Measurements from ENCODE around the gene ZNF207.
"Not testable (repeated sequence)": the region's sequence is repeated elsewhere in the genome, so short reads cannot be mapped to it uniquely, and the experiment has no call there.

Gene ZNF207

GRCh38 chr17:32350666-32351418 lies 885 bp downstream of the ZNF207 start:
- H4K20me1 ChIP-seq, result peaks cover 56% of the 10 kb centered on the region
- H3K27ac ChIP-seq, result peak overlapping the region; percentile 99

GRCh38 chr17:32352734-32353133 lies 2.8 kb downstream of the ZNF207 start:
- H3K27me3 ChIP-seq, H3K27ac ChIP-seq, H3K9me3 ChIP-seq: not testable (repeated sequence)
- peaks cover 55% of the 10 kb centered on the region for H3K4me1 ChIP-seq
- H3K9ac ChIP-seq, result peak overlapping the region; percentile 100; the same call in 1 of the 2 replicates
- peak overlapping the region; percentile 89 for H3K4me2 ChIP-seq
- H4K20me1 ChIP-seq, result peaks cover 75% of the 10 kb centered on the region
- H3K4me3 ChIP-seq, result peak overlapping the region; percentile 99; the same call in 1 of the 2 replicates
- H3K36me3 ChIP-seq, result peaks cover 60% of the 10 kb centered on the region

More at GRCh38 chr17:32350666-32351418, 885 bp downstream of the ZNF207 start:
- Histone ChIP-seq H3K4me1 (peaks cover 55% of the 10 kb centered on the region), H3K9me3 (no peaks in the 10 kb centered on the region), H3K9ac (peak overlapping the region; percentile 100), H3K4me2 (peak overlapping the region; percentile 89), H3K27me3 (no peaks in the 10 kb centered on the region), H3K4me3 (peak overlapping the region; percentile 99), H3K36me3 (peaks cover 41% of the 10 kb centered on the region)
- no peak for TF ChIP-seq Cebpa-rat (IDR thresholded peaks at IDR 0.05)

DNA sequence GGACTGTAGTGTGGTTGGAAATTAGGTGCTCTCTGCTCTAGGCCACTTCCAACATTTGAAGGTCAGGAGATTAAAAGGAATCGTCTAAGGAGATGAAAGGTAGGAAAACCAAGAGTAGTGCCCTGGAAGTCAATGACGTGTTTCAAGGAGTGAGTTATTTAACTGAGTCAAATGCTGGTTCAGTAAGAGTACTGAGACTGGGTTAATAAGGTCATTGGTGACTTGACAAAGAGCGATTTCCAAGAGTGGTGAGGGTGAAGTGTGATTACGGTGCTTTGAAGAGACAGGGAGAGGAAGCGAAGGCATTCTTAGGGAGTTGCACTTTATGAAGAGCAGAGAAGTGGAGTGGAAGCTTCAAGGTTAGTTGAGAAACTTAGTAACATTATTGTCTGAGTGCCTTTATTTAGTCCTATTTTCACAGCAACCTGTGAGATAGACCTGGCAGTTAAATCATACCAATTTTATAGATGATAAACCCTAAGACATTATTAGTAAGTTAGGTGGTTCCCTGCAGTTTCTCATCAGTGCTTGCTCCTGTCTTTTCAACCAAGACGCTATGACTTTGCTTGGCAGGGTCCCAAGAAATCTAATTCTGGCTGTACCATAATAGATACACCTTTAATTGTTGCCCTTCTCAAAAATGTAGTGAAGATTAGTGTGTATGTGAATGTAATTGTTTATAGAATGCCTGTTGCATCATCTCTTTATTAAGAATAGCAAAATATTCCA lies 5.9 kb downstream of the ZNF207 start:
- no peak overlapping the region for H3K27ac ChIP-seq

DNA sequence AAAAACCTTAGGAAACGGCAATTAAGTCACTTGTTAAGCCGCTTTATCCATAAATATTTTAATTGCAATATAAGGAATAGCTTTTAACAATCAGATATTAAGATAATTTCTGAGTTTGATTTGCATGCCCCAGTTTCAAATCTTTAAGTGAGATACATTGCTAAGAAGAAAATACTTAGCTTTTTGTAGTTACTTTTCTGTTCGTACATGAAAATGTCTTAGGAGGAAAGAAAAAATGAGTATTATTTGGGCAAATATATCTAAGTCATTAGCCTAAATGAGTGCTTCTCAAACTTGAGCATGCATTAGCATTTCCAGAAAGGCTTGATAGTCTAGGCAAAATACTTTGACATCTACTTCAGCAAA lies 6.4 kb downstream of the ZNF207 start:
- no peak overlapping the region for H3K27ac ChIP-seq
- H3K4me1 ChIP-seq, result peaks cover 42% of the 10 kb centered on the region
- H3K4me2 ChIP-seq, result no peak overlapping the region
- no peak overlapping the region for H3K9ac ChIP-seq
- peaks cover 100% of the 10 kb centered on the region for H4K20me1 ChIP-seq
- no peak for TF ChIP-seq Cebpa-rat (IDR thresholded peaks at IDR 0.05)
- H3K27me3 ChIP-seq, result no peaks in the 10 kb centered on the region
- H3K36me3 ChIP-seq, result peaks cover 96% of the 10 kb centered on the region
- no peaks in the 10 kb centered on the region for H3K9me3 ChIP-seq
- H3K4me3 ChIP-seq, result no peak overlapping the region

More for the DNA sequence above, 5.9 kb downstream of the ZNF207 start:
- no peak overlapping the region for H3K9ac ChIP-seq
- peaks cover 44% of the 10 kb centered on the region for H3K4me1 ChIP-seq
- no peaks in the 10 kb centered on the region for H3K27me3 ChIP-seq
- no peak for TF ChIP-seq Cebpa-rat (IDR thresholded peaks at IDR 0.05)
- H3K36me3 ChIP-seq, result peaks cover 91% of the 10 kb centered on the region
- no peaks in the 10 kb centered on the region for H3K9me3 ChIP-seq
- 0 out of 2 replicates have a peak overlapping the region, but pooled peaks have one; percentile 3 for H3K4me2 ChIP-seq
- H4K20me1 ChIP-seq, result peaks cover 100% of the 10 kb centered on the region
- H3K4me3 ChIP-seq, result no peak overlapping the region

DNA sequence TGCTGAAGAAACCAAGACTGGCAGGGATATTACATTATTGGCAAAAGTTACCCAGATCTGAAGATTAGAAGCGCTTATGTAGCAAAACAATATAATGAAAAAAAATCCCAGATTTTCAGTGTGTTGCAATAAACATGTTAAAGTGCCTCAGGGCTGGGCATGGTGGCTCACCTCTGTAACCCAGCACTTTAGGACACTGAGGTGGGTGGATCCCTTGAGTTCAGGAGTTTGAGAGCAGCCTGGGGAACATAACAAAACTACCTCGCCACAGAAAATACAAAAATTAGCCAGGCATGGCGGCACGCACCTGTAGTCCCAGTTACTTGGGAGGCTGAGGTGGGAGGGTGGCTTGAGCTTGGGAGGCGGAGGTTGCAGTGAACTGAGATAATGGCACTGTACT lies 6.8 kb downstream of the ZNF207 start:
- Histone ChIP-seq H3K27ac (no peak overlapping the region), H3K4me2 (no peak overlapping the region), H3K27me3 (no peaks in the 10 kb centered on the region), H3K4me1 (peaks cover 39% of the 10 kb centered on the region), H3K36me3 (peaks cover 96% of the 10 kb centered on the region), H3K9ac (no peak overlapping the region), H3K4me3 (no peak overlapping the region), H4K20me1 (peaks cover 100% of the 10 kb centered on the region), H3K9me3 (no peaks in the 10 kb centered on the region)
- no peak for TF ChIP-seq Cebpa-rat (IDR thresholded peaks at IDR 0.05)

DNA sequence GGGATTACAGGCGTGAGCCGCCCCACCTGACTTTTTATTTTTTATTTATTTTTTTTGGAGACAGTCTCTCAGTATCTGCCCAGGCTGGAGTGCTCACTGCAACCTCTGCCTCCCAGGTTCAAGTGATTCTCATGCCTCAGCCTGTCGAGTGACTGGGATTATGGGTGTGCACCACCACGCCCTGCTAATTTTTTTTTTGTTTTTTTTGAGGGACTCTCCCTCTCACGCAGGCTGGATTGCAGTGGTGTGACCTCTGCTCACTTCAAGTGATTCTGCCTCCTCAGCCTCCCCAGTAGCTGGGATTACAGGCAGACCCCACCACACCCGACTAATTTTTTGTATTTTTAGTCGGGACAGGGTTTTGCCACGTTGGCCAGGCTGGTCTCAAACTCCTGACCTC lies 7.7 kb downstream of the ZNF207 start:
- no peak overlapping the region for H3K4me3 ChIP-seq
- H4K20me1 ChIP-seq, result peaks cover 100% of the 10 kb centered on the region
- H3K36me3 ChIP-seq, result peaks cover 96% of the 10 kb centered on the region
- TF ChIP-seq Cebpa-rat (IDR thresholded peaks at IDR 0.05), result no peak
- H3K27ac ChIP-seq, result no peak overlapping the region
- no peaks in the 10 kb centered on the region for H3K27me3 ChIP-seq
- H3K4me2 ChIP-seq, result no peak overlapping the region
- no peaks in the 10 kb centered on the region for H3K9me3 ChIP-seq
- peaks cover 30% of the 10 kb centered on the region for H3K4me1 ChIP-seq
- H3K9ac ChIP-seq, result no peak overlapping the region

DNA sequence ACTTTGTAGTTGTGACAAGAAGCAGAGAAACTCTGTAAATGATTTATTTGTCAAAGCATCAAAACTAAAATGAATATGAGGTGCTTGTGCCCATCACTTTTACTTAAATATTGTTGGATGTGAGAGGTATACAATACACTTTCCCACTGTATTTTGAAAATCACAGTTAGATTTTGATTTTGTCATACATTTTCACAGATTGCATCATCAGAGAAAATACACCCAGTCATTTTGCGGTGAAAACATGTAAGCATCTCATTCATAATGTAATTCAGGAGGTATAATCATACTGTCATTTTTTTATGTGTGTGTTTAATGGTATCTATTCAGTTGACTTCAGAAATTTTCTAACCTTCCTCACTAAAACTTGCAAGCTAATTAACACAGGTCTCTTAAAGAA lies 11.3 kb downstream of the ZNF207 start:
- no peak for TF ChIP-seq Cebpa-rat (IDR thresholded peaks at IDR 0.05)
- Histone ChIP-seq H4K20me1 (peaks cover 100% of the 10 kb centered on the region), H3K4me1 (no peaks in the 10 kb centered on the region), H3K27me3 (no peaks in the 10 kb centered on the region), H3K9me3 (no peaks in the 10 kb centered on the region), H3K36me3 (peaks cover 98% of the 10 kb centered on the region), H3K9ac (no peak overlapping the region), H3K27ac (no peak overlapping the region), H3K4me3 (no peak overlapping the region), H3K4me2 (no peak overlapping the region)

DNA sequence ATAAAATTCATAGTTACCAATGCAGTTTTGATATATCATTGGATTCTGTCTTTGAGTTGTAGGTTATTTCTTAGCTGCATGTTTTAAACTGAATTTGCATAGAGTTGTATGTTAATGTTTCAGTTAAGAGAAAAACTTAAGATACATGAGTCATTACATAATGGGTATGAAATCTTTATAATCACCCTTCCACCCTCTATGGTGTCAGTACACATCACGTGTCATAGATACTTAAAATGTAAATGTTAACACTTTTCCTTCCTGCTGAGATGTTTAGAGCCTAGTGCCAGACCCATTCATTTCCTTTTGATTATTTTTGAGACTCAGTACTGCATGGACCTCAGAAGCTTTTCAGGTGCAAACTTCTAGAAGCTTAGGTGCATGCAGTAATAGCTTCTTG lies 20.5 kb downstream of the ZNF207 start:
- Histone ChIP-seq H3K9me3 (no peaks in the 10 kb centered on the region), H3K36me3 (peaks cover 97% of the 10 kb centered on the region), H4K20me1 (peaks cover 97% of the 10 kb centered on the region), H3K27ac (no peak overlapping the region), H3K27me3 (no peaks in the 10 kb centered on the region), H3K4me2 (no peak overlapping the region), H3K4me1 (no peaks in the 10 kb centered on the region), H3K9ac (no peak overlapping the region), H3K4me3 (no peak overlapping the region)
- no peak for TF ChIP-seq Cebpa-rat (IDR thresholded peaks at IDR 0.05)

- H3K9me3 ChIP-seq, result no peaks in the 10 kb centered on the region
- H3K36me3 ChIP-seq, result peaks cover 66% of the 10 kb centered on the region
- no peaks in the 10 kb centered on the region for H3K4me1 ChIP-seq
- H3K27ac ChIP-seq, result no peak overlapping the region
- H3K4me3 ChIP-seq, result no peak overlapping the region
- peaks cover 59% of the 10 kb centered on the region for H4K20me1 ChIP-seq
- no peak overlapping the region for H3K9ac ChIP-seq
- H3K27me3 ChIP-seq, result no peaks in the 10 kb centered on the region
- no peak for TF ChIP-seq Cebpa-rat (IDR thresholded peaks at IDR 0.05)
- H3K4me2 ChIP-seq, result no peak overlapping the region
Observed at GRCh38 chr17:32382526-32383223, 32.7 kb downstream of the ZNF207 start.
